ENCODE measurements around the gene MYCBPAP.
A peak's percentile ranks its signal among the peaks of the same experiment; 100 is the strongest.

MYCBPAP gene

GRCh38 chr17:50507871-50508572 lies at the start of gene MYCBPAP:
MYCBPAP (plus strand) TSS chr17:50508439; CDS start chr17:50508675, 236 bp downstream.
- DNase-seq, result peak; percentile 82

GRCh38 chr17:50458701-50459676 lies 49.2 kb upstream of the MYCBPAP start:
- DNase-seq, result no peak

- no peak for DNase-seq
These were observed 48.5 kb upstream of the MYCBPAP start for GRCh38 chr17:50459756-50460155.

- DNase-seq, result no peak
These were observed 47.3 kb upstream of the MYCBPAP start for GRCh38 chr17:50460831-50461526.

GRCh38 chr17:50461550-50462132 lies 46.6 kb upstream of the MYCBPAP start:
- DNase-seq, result no peak

GRCh38 chr17:50462446-50462845 lies 45.8 kb upstream of the MYCBPAP start:
- no peak for DNase-seq

- no peak for DNase-seq
These were observed 44.1 kb upstream of the MYCBPAP start for GRCh38 chr17:50464121-50464520.

GRCh38 chr17:50464736-50465135 lies 43.5 kb upstream of the MYCBPAP start:
- no peak for DNase-seq

GRCh38 chr17:50465171-50465570 lies 43.1 kb upstream of the MYCBPAP start:
- no peak for DNase-seq

- DNase-seq, result no peak
These were observed 42.6 kb upstream of the MYCBPAP start for GRCh38 chr17:50465635-50466034.

GRCh38 chr17:50466371-50467113 lies 41.7 kb upstream of the MYCBPAP start:
- DNase-seq, result no peak

- no peak for DNase-seq
These were observed 41.0 kb upstream of the MYCBPAP start for GRCh38 chr17:50467114-50467854.

GRCh38 chr17:50467855-50468303 lies 40.4 kb upstream of the MYCBPAP start:
- DNase-seq, result no peak

GRCh38 chr17:50468304-50469207 lies 39.7 kb upstream of the MYCBPAP start, which contains the start of gene CHAD:
CHAD (minus strand) TSS chr17:50468880; CDS start chr17:50468813, 67 bp downstream.
- no peak for DNase-seq

- DNase-seq, result no peak
These were observed 39.0 kb upstream of the MYCBPAP start for GRCh38 chr17:50469208-50469605.

GRCh38 chr17:50469671-50470305 lies 38.5 kb upstream of the MYCBPAP start:
- no peak for DNase-seq

- no peak for DNase-seq
These were observed 37.8 kb upstream of the MYCBPAP start for GRCh38 chr17:50470426-50470825.

GRCh38 chr17:50471009-50471905 lies 37.0 kb upstream of the MYCBPAP start:
- no peak for DNase-seq

Measured in CD4-positive, alpha-beta T cell treated with Interleukin-6 for 4 hours (primary cell).